Measurements from ENCODE around the gene SSC5D.

DNA sequence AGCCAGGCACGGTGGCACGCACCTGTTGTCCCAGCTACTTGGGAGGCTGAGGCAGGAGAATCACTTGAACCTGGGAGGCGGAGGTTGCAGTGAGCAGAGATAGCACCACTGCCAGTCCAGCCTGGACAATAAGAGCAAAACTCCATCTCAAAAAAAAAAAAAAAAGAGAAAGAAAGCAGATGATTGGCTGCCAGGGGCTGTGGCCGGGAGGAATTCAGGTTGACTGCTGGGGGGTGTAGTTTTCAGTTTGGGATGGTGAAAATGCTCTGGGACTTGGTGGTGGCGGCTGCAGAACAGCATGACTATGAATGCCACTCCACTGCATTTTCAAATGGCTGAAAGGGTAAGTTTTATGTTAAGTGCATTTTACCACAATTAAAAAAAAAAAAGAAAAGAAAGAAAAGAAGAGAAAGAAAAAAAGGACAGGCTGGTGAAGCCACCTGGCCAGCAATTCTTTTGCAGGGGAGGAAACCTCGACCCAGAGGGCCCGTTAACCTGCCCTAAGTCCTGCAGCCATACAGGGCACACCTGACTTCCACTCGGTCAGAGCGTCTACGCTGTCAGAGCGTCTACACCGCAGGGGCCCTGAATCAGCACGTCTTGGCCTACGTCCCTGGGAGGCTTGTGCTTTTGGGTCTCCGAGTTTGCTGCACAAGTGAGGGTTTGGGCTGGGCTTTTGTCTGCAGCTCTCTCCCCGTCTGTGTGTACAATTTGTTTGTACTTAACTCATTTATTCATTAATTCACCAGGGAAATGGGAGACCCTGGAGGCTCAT is 30.4 kb upstream of the SSC5D start:
- no peak for TF ChIP-seq ZFX (IDR thresholded peaks at IDR 0.05; ENCODE audit: borderline replicate concordance)
- TF ChIP-seq, protein P1, sequence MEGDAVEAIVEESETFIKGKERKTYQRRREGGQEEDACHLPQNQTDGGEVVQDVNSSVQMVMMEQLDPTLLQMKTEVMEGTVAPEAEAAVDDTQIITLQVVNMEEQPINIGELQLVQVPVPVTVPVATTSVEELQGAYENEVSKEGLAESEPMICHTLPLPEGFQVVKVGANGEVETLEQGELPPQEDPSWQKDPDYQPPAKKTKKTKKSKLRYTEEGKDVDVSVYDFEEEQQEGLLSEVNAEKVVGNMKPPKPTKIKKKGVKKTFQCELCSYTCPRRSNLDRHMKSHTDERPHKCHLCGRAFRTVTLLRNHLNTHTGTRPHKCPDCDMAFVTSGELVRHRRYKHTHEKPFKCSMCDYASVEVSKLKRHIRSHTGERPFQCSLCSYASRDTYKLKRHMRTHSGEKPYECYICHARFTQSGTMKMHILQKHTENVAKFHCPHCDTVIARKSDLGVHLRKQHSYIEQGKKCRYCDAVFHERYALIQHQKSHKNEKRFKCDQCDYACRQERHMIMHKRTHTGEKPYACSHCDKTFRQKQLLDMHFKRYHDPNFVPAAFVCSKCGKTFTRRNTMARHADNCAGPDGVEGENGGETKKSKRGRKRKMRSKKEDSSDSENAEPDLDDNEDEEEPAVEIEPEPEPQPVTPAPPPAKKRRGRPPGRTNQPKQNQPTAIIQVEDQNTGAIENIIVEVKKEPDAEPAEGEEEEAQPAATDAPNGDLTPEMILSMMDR (IDR thresholded peaks at IDR 0.05): no peak

All from 22Rv1 (cell line).